Activated T-cell treated with anti-CD3 and anti-CD28 coated beads for 24 hours (primary cell): ENCODE data around the gene PODNL1.
"Not testable (repeated sequence)": the region's sequence is repeated elsewhere in the genome, so short reads cannot be mapped to it uniquely, and the experiment has no call there.

ENCODE experiments used
- DNase-seq: peaks from one replicate; pipeline ENCODE4 v3.0.0-alpha.2; 2020; ENCODE audit warnings: low read depth

The PODNL1 gene

GRCh38 chr19:13972368-13973155, 34.3 kb upstream of the PODNL1 start:
- DNase-seq: no peak

GRCh38 chr19:13971868-13972267, 33.7 kb upstream of the PODNL1 start:
- not testable (repeated sequence) for DNase-seq

- DNase-seq: no peak
Measured at GRCh38 chr19:13969897-13970296, 31.7 kb upstream of the PODNL1 start.

GRCh38 chr19:13968999-13969398, 30.8 kb upstream of the PODNL1 start:
- DNase-seq: no peak

- no peak for DNase-seq
Measured at GRCh38 chr19:13968383-13968935, 30.2 kb upstream of the PODNL1 start.

GRCh38 chr19:13967206-13967605, 29.0 kb upstream of the PODNL1 start:
- DNase-seq: not testable (repeated sequence)

- no peak for DNase-seq
Measured at GRCh38 chr19:13966684-13967128, 28.5 kb upstream of the PODNL1 start.

GRCh38 chr19:13965926-13966683, 27.9 kb upstream of the PODNL1 start:
- no peak for DNase-seq

- DNase-seq: no peak
Measured at GRCh38 chr19:13965377-13965896, 27.2 kb upstream of the PODNL1 start.

- no peak for DNase-seq
Measured at GRCh38 chr19:13964776-13965175, 26.6 kb upstream of the PODNL1 start.

- no peak for DNase-seq
Measured at GRCh38 chr19:13963603-13964105, 25.4 kb upstream of the PODNL1 start.

GRCh38 chr19:13962699-13963602, 24.7 kb upstream of the PODNL1 start:
- no peak for DNase-seq

GRCh38 chr19:13961826-13962698, 23.8 kb upstream of the PODNL1 start:
- no peak for DNase-seq

GRCh38 chr19:13960863-13961784, 22.9 kb upstream of the PODNL1 start:
- DNase-seq: no peak

- DNase-seq: no peak
Measured at GRCh38 chr19:13959962-13960862, 22.0 kb upstream of the PODNL1 start.

GRCh38 chr19:13959141-13959961, 21.1 kb upstream of the PODNL1 start:
- no peak for DNase-seq

- no peak for DNase-seq
Measured at GRCh38 chr19:13958043-13958442, 19.8 kb upstream of the PODNL1 start.
